Nephron (organoid): Measurements from ENCODE around the gene TUFT1.
A peak's percentile ranks its signal among the peaks of the same experiment; 100 is the strongest.

ENCODE experiments used
- H3K27ac Mint-ChIP-seq, 3 experiments: 2 replicates each; pipeline ENCODE4 v1.8.0; 2020; ENCODE audit warnings: mixed read lengths in 3 of 3, mild to moderate bottlenecking in 2 of 3, moderate library complexity in 1 of 3
- H3K27me3 Mint-ChIP-seq: 2 replicates; pipeline ENCODE4 v1.8.0; 2021; ENCODE audit warnings: low read depth, mild to moderate bottlenecking, moderate library complexity, mixed read lengths
- H3K36me3 Mint-ChIP-seq: 2 replicates; pipeline ENCODE4 v1.8.0; 2020; ENCODE audit warnings: low read depth, mixed read lengths
- H3K4me1 Mint-ChIP-seq: 2 replicates; pipeline ENCODE4 v1.8.0; 2020; ENCODE audit warnings: mixed read lengths
- H3K4me3 Mint-ChIP-seq, 3 experiments: 2 replicates each; pipeline ENCODE4 v1.8.0; 2020; ENCODE audit warnings: mild to moderate bottlenecking in 3 of 3, mixed read lengths in 3 of 3, moderate library complexity in 2 of 3
- H3K9me3 Mint-ChIP-seq: 2 replicates; pipeline ENCODE4 v1.8.0; 2020; ENCODE audit warnings: mixed read lengths
- CTCF ChIP-seq, 3 experiments: fragments of 200-600 bp; sonication (generic); IDR thresholded peaks; one replicate each; pipeline ENCODE4 v1.5.0; 2021; ENCODE audit warnings: antibody characterized with exemption in 3 of 3; ENCODE audit not compliant: unreplicated experiment in 3 of 3

Gene TUFT1

GRCh38 chr1:151540982-151541377 is 871 bp downstream of the TUFT1 start:
- Mint-ChIP-seq H3K4me1 (peaks cover 38% of the 10 kb centered on the region), H3K27ac (peak overlapping the region; percentile 84 to 97 (median 95)), H3K27me3 (peaks cover 22% of the 10 kb centered on the region), H3K4me3 (peak overlapping the region; percentile 97 to 98 (median 98)), H3K9me3 (no peaks in the 10 kb centered on the region), H3K36me3 (peaks cover 3% of the 10 kb centered on the region)
- no peak for TF ChIP-seq CTCF (IDR thresholded peaks at IDR 0.05; ENCODE audit: unreplicated experiment in 3 of 3)

- Mint-ChIP-seq H3K27ac (peak overlapping the region in 2 of 3 experiments; percentile 60 to 95), H3K9me3 (no peaks in the 10 kb centered on the region), H3K36me3 (no peaks in the 10 kb centered on the region), H3K4me1 (peaks cover 38% of the 10 kb centered on the region), H3K27me3 (peaks cover 22% of the 10 kb centered on the region), H3K4me3 (peak overlapping the region; percentile 97 to 98 (median 98))
- no peak for TF ChIP-seq CTCF (IDR thresholded peaks at IDR 0.05; ENCODE audit: unreplicated experiment in 3 of 3)
Measured at GRCh38 chr1:151541752-151542151, 1.6 kb downstream of the TUFT1 start.

GRCh38 chr1:151542710-151543129 is 2.6 kb downstream of the TUFT1 start:
- TF ChIP-seq CTCF (IDR thresholded peaks at IDR 0.05; ENCODE audit: unreplicated experiment in 3 of 3), result no peak
- H3K9me3 Mint-ChIP-seq, result no peaks in the 10 kb centered on the region
- H3K27ac Mint-ChIP-seq, result peak overlapping the region in 2 of 3 experiments; percentile 17 to 71
- peaks cover 22% of the 10 kb centered on the region for H3K27me3 Mint-ChIP-seq
- H3K4me3 Mint-ChIP-seq, result peak overlapping the region; percentile 73 to 98 (median 98)
- H3K4me1 Mint-ChIP-seq, result peaks cover 45% of the 10 kb centered on the region
- no peaks in the 10 kb centered on the region for H3K36me3 Mint-ChIP-seq

GRCh38 chr1:151545542-151545941 is 5.4 kb downstream of the TUFT1 start:
- Mint-ChIP-seq H3K9me3 (no peaks in the 10 kb centered on the region), H3K36me3 (no peaks in the 10 kb centered on the region), H3K27me3 (peaks cover 10% of the 10 kb centered on the region), H3K4me3 (no peak overlapping the region), H3K27ac (no peak overlapping the region), H3K4me1 (peaks cover 31% of the 10 kb centered on the region)
- no peak for TF ChIP-seq CTCF (IDR thresholded peaks at IDR 0.05; ENCODE audit: unreplicated experiment in 3 of 3)

GRCh38 chr1:151546011-151546925 is 6.2 kb downstream of the TUFT1 start:
- Mint-ChIP-seq H3K27me3 (peaks cover 5% of the 10 kb centered on the region), H3K9me3 (no peaks in the 10 kb centered on the region), H3K36me3 (no peaks in the 10 kb centered on the region), H3K4me3 (no peak overlapping the region), H3K4me1 (peaks cover 24% of the 10 kb centered on the region), H3K27ac (no peak overlapping the region)
- no peak for TF ChIP-seq CTCF (IDR thresholded peaks at IDR 0.05; ENCODE audit: unreplicated experiment in 3 of 3)
